Smooth muscle cell of the brain vasculature (primary cell): ENCODE data around the gene NKIRAS1.
"Not testable (repeated sequence)": the region's sequence is repeated elsewhere in the genome, so short reads cannot be mapped to it uniquely, and the experiment has no call there.

ENCODE experiments used
- DNase-seq: peaks from one replicate; pipeline ENCODE4 v3.0.0-alpha.2; 2012; ENCODE audit warnings: low read depth, low spot score

Gene NKIRAS1

DNA sequence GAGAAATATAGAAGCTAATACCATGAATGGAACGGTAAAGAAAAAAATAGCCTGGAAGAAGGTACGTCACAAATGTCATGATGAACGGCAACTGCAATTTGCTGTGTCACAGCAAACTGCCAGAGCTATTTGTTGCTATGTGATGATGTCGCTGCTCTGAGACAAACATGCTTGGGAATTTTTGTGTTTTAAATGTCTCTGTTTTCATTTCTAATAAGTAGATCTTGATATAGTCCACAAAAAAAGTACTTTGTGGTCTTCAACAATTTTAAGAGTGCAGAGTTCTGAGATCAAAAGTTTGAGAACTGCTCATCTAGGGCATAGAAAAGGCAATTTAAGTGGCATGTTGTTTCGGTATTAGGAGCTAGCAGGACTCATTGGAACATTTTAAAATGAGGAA lies 24.0 kb upstream of the NKIRAS1 start:
- no peak for DNase-seq

DNA sequence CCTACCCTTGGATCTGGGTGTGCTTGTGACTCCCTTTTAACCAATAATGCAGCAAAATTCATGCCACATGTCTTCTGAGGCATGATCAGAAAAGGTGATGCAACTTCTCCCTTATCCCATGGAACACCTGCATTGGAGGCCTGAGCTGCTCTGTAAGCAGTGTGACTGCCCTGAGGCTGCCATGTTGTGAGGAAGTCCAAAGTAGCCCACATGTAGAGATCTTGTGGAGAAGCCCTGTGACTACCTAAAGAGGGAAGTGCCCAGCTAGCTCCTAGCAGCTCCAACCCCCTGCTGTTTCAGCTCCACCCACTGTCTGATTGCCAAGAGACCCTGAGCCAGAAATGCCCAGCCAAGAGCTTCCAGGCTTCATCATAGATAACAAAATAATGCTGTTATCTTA lies 21.9 kb upstream of the NKIRAS1 start:
- DNase-seq, result no peak

DNA sequence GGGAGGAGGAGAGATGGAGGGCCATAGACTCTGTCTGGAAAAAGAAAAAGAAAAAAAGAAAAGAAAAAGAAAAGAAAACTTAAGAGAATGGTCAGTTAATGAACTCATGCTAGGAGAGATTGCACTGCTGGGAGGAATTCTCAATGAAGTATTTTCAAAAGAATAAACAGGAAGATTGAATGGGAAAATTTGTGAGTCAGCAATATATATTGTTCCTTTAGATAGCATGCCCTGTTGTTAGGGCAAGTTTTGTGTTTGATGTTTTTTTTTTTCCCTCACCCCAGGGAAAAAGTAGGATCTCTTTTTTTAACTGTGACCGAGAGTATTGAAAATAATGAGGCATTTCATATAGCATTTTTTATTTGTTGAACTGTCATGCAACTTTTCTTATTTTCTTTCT lies 20.5 kb upstream of the NKIRAS1 start:
- DNase-seq, result no peak

DNA sequence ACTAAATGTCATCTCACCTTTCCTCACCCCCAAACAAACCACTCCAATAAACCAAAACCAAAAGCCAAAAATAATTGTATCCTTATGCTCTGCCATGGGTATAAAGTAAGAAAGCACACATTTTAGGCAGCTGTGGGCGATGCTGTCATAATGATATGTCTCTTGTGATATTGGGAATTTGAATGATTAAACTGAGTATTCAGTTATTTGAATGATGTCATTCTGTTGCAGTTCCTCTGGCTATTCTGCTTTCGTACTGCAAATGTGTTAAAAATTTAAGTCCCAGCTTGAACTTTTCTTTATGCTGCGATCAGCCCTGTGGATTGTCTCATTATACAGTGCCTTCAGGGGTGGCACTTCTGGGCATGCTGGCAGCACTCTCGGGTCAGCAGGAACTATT lies 17.5 kb upstream of the NKIRAS1 start:
- DNase-seq, result no peak

DNA sequence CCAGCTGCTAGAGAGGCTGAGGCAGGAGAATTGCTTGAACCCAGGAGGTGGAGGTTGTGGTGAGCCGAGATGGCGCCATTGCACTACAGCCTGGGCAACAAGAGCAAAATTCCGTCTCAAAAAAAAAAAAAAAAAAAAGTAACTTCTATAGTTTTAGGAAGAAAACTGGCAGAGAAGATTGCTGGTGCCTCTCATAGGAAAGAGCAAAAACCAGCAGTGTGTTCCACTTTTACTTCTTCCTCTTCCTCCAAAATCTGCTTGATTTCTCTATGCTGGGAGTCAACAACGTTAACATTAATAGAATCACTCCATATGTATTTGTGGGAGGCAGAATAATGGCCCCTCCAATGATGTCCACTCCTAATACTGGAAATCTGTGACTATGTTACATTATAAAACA lies 15.8 kb upstream of the NKIRAS1 start:
- no peak for DNase-seq

DNA sequence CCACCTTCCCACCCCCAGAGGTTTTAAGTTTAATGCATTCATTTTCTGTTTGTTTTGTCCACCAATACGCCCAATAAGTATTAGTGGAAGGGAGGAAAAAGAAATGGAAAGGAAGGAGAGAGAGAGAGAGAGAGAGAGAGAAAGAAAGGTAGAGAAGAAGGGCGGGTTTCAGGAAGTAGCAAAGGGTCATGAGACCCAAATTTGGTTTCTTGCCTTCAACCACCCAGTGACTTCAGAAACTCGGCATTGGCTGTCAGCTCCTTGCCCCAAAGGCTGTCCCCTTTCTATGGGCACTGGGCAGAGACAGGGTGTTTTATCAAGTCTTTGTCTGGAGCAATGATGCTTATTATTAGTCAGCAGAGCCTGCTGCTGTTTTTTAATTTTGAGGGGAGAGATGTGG lies 14.8 kb upstream of the NKIRAS1 start:
- DNase-seq, result no peak

DNA sequence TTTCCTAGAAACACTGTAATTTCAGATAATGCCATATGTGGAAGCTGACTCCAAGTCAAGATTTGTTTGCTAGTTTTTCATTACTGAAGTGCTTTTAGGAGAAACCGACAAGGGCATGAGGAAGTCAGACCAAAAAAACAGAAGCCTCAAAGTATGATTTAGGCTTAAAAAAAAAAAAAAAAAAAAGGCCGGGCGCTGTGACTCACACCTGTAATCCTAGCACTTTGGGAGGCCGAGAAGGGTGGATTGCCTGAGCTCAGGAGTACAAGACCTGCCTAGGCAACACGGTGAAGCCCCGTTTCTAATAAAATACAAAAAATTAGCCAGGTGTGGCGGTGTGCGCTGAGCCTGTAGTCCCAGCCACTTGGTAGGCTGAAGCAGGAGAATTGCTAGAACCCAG lies 11.7 kb upstream of the NKIRAS1 start:
- no peak for DNase-seq

DNA sequence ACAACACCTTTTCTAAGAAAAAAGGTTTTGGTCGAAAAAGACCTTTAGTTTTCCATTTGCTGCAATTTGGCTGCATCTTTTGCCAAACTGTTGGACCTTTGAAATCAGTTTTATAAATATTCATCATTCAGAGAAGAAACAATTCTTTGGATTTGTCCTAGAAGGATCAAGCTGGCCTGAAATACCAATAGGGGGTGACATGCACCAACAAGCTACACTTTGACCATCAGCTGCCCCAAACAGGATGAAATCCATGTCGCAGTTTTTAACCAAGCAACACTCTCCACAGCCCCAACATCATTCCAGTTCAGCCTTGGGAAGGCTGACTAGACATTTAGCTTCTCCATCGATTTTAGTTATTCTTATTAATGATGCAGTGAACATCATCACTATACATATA lies 9.9 kb upstream of the NKIRAS1 start:
- DNase-seq, result no peak

DNA sequence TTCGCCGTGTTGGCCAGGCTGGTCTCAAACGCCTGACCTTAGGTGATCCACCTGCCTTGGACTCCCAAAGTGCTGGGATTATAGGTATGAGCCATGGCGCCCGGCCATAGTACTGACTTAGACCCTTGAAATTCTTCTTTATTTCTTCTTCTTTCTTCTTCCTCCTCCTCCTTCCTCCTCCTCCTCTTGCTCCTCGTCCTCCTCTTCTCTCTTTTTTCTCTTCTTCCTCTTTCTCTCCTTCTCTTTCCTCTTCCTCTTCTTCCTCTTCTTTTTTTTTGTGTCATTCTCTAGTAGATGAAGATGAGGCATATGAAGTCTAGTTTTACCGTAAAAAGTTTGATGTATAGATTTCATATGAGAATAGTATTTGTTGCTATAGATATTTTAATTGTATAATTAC lies 9.5 kb upstream of the NKIRAS1 start:
- no peak for DNase-seq

DNA sequence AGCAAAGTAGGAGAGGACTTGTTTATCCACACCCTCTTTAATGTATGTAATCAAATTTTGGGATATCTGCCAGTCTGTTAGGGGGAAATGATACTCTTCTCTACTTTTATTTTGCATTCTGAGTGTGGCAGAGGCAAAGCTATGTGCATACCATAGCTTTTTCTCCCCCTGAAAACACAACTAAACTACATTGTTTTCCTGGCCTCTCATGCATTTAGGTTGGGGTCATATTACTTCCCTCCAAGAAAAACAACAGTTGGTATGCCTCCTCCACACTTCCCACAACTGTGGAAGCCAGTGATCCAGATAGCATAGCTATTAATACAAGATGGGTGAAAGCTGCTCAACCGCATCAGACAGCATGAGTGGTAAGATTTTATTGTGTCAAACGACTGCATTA lies 7.0 kb upstream of the NKIRAS1 start:
- peak; percentile 45 for DNase-seq

DNA sequence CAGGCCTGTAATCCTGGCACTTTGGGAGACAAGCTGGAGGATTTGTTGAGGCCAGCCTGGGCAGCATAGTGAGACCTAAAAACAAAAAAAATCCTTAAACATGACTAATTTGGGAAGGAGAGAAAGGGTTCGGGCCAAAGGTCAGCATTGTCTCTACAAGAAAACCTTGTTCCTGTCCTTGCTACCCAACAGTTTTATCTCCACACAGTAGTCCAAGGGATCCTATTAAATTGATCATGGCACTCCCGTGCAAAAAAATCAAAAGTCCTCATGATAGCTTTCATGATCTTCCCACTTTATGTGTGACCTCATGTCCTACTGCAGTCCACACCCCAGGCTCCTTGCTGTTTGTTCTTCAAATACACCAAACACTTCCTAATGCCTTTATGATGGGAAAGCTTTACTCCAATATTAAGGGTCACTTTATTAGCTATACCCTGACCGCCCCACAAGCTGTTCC lies 4.3 kb upstream of the NKIRAS1 start:
- no peak for DNase-seq

DNA sequence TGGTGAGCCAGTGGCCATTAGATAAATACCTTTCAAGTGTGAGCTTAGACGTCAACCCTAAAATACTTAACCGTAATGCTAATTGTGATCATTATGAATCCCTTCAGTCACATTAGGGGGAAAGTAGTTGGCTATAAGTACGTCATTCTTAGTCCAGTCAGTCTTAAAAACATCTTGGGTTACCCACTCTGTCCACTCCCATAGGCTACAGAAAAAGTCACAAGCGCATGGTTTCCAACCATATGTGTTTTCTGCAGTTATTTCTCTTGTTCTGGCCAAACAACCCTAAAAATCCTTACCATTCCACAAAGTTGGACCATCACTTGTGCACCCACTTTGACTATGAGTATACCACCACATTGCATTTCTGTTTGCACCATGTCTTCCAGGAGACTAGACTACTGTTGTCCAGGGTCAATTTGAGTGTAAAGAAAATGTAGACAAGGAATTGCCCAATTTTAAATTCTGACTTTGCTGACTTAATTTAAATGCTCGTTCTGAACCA lies 3.4 kb upstream of the NKIRAS1 start:
- DNase-seq, result no peak

DNA sequence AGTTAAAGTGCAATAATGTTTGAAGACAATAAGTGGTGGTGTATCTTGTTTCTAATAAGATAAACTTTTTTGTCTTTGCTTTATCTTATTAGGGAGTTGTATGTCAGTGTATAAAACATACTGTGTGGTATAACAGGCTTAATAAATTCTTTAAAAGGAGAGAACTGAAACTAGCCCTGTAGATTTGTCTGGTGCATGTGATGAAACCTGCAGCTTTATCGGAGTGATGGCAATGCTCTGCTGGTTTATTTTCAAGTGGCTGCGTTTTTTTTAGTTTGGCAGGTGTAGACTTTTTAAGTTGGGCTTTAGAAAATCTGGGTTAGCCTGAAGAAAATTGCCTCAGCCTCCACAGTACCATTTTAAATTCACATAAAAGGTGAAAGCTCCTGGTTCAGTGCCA lies 2.8 kb upstream of the NKIRAS1 start:
- DNase-seq, result no peak

DNA sequence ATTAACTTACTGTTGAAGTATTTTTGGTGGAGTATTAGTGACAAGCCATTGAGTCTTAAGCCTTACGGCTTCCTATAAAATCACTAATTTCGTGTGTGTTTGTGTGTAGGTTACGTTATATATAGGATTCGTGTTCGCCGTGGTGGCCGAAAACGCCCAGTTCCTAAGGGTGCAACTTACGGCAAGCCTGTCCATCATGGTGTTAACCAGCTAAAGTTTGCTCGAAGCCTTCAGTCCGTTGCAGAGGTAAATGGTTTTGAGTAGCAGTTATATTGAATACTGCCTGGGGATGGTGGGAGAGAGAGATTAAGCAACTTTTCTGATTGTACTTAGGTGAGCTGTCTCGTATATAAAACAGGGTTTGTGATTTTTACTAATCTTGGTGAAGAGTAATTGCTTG lies 1.5 kb upstream of the NKIRAS1 start:
- not testable (repeated sequence) for DNase-seq

DNA sequence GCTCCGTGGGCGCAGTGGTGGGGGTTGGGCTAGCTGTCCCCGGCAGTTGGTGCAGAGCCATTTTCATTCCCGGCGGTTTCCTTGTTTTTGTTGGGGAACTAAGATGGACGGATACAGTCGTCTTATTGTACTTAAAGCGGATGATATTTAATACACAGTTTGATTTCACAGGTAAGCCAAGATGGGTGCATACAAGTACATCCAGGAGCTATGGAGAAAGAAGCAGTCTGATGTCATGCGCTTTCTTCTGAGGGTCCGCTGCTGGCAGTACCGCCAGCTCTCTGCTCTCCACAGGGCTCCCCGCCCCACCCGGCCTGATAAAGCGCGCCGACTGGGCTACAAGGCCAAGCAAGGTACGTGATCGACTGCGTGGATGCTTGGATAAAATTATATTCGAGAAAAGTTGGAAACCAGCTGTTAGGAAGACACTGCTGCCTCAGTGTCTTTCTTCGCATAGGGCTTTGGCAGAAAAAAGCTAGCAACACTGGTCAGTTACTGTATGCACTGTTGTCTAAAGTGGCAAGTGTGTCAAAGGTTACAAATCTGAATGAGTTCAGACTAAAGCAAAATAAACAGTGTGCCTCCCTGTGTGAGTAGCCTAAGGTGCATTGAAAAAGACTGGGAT lies 1.0 kb upstream of the NKIRAS1 start:
- not testable (repeated sequence) for DNase-seq

DNA sequence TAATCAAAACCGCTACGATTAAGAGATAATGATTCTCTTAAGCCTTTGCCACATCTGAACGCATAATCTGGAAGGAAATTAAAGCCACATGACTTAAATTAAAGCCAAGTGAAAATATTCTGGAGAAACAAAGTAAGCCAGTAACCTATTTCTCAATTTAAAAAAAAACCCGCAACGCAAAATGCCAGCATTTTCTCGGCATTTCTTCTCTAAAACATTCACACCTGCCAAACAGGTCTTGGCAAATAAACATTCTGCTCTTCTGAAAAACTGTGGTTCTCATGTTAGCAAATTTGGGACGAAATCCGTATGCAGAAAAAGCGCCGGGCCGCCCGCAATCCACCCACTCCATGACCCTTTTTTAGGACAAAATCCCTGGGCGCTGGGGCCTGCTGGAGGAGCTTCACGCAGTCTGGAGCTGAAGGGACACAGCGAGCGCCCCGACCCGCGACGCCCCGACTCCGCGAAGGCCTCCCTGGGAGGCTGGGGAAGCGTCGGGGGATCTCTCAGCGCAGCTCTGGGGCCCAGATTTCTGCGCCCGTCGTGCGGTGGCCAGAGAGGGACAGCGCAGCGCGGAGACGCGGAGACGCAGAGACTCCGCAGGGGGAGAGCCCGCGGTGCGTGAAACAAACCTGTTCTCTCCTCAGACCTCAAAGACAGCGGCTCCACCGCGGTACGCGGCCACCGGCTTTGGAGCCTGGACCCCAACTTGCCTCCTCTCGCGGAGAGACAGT lies 471 bp downstream of the NKIRAS1 start:
- DNase-seq, result no peak

DNA sequence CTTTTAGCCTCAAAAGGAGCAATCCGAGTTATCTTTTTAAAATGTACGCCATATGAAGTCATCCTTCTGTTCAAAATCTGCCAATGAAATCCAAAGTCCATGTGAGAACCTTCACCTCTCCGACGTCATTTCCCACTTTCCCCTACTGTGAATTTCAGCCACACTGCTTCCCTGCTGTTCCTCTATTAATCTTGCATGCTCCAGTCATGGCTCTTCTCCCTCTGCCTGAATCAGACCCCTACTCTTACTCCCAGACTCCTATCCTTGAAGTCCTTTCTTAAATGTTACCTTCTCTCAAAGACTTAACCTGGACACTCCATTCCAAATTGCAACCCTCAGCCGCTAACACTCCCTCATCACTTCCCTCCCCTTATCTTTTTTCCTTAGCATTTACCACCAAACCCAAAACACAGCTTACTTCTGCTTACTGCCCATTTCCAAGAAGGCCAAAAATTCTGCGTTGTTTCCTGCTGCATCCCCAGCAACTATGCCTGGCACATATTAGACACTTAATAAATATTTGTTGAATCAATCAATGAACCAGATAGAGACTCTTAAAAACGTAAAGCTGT lies 1.2 kb downstream of the NKIRAS1 start:
- no peak for DNase-seq

DNA sequence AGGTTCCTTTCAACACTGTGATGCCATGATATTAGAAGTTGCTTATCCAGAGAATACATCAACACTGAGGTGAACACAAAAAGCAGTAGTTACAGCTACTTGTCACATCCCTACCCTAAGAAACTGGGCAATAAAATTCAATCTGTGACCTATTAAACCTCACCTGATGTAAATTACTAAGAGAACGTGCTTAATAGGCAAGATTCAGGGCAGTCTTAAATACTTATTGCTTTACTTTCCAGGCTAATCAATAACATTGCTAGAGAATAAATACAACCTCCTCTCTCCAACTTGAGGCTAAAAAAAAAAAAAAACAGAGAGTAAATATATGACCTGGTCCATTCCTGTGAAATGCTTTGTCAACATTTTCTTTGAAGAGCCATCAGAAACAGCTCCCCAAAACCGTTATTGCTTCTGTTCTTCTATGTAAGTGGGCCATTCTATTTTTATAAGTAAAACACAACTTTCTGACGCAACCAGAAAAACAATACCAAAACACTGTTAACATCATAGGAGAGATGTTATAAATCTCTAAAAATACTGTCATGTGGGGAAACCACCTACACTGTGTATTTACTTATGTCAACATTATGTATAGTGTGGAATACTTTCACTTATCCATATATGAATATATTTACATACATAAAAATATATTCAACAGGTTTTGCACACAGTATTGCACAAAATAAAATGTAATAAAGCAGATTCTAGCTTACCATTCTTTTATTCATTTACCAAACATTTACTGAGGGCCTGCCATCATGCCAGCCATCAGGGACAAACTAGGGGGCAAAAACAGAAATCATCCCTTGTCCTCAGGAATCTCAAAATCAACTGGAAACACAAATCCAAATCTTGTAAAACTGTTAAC lies 2.7 kb downstream of the NKIRAS1 start:
- no peak for DNase-seq

DNA sequence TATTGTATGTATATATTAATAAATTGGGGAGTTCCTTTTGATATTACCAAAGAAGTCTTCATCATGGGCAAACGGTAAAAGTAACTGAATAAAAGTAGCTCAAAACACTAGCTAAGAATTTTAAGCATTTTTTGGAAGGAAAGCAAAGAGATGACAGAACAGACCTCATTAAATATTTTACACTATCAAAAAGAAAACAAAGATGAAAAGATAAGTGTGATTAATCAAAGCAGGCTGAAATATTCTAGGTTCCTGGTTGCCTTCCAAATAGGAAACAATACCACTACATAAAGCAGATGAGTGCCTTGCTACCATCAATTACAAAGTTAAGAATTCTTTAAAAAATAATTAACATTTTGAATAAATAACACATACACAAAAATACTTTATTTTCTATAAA lies 3.6 kb downstream of the NKIRAS1 start:
- no peak for DNase-seq

DNA sequence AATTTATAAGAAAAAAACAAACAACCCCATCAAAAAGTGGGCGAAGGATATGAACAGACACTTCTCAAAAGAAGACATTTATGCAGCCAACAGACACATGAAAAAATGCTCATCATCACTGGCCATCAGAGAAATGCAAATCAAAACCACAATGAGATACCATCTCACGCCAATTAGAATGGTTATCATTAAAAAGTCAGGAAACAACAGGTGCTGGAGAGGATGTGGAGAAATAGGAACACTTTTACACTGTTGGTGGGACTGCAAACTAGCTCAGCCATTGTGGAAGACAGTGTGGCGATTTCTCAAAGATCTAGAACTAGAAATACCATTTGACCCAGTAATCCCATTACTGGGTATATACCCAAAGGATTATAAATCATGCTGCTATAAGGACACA lies 4.5 kb downstream of the NKIRAS1 start:
- DNase-seq, result not testable (repeated sequence)

DNA sequence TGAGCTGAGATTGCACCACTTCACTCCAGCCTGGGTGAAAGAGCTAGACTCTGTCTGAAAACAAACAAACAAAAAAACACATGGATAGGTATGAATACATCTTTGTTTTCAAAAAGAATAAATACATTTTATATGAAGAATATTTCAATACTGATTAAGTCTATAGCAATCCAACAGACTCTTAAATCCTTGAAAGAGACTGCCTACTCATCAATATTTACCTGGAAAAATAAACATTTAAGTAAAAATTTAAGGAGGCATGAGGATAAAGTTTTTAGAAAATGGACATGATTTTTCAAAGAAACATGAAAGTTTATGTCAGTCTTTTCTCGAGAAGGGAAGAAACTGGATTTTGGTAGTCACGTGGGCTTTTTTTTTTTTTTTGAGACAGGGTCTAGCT lies 5.4 kb downstream of the NKIRAS1 start:
- DNase-seq, result no peak

DNA sequence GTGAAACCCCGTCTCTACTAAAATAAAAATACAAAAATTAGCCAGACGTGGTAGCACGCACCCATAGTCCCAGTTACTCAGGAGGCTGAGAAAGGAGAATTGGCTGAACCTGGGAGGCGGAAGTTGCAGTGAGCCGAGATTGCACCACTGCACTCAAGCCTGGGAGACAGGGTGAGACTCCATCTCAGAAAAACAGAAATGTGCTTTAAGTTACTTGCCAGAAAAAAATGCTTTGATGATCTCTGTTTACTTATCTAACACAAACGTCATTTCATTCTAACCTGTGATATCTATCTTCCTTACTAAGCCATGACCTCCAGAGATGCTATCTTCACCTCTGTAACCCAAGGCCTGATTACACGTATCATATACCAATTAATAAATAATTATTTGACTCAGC lies 7.4 kb downstream of the NKIRAS1 start:
- DNase-seq, result no peak
